PFSK-1 (cell line): ENCODE data around the gene CEP350.

Source experiments
- POLR2AphosphoS5 ChIP-seq: IDR thresholded peaks from 2 replicates; pipeline ENCODE4 v1.6.1; 2012; ENCODE audit warnings: low read depth, mild to moderate bottlenecking, control low read depth, low read length, moderate library complexity
- TAF1 ChIP-seq: IDR thresholded peaks from 2 replicates; pipeline ENCODE4 v1.6.1; 2012; ENCODE audit warnings: low read length, control low read depth, borderline replicate concordance; ENCODE audit not compliant: insufficient read depth
- TF ChIP-seq, protein P1 (sequence below), 2 experiments: IDR thresholded peaks; 2 replicates each; pipeline versions ENCODE4 v1.6.1 to v1.8.0; 2011 to 2012; ENCODE audit warnings: low read depth in 2 of 2, low read length in 2 of 2, control low read depth in 1 of 2, inconsistent platforms in 1 of 2, mild to moderate bottlenecking in 1 of 2, moderate library complexity in 1 of 2; ENCODE audit not compliant: insufficient read depth in 1 of 2

- TF ChIP-seq, protein P1, sequence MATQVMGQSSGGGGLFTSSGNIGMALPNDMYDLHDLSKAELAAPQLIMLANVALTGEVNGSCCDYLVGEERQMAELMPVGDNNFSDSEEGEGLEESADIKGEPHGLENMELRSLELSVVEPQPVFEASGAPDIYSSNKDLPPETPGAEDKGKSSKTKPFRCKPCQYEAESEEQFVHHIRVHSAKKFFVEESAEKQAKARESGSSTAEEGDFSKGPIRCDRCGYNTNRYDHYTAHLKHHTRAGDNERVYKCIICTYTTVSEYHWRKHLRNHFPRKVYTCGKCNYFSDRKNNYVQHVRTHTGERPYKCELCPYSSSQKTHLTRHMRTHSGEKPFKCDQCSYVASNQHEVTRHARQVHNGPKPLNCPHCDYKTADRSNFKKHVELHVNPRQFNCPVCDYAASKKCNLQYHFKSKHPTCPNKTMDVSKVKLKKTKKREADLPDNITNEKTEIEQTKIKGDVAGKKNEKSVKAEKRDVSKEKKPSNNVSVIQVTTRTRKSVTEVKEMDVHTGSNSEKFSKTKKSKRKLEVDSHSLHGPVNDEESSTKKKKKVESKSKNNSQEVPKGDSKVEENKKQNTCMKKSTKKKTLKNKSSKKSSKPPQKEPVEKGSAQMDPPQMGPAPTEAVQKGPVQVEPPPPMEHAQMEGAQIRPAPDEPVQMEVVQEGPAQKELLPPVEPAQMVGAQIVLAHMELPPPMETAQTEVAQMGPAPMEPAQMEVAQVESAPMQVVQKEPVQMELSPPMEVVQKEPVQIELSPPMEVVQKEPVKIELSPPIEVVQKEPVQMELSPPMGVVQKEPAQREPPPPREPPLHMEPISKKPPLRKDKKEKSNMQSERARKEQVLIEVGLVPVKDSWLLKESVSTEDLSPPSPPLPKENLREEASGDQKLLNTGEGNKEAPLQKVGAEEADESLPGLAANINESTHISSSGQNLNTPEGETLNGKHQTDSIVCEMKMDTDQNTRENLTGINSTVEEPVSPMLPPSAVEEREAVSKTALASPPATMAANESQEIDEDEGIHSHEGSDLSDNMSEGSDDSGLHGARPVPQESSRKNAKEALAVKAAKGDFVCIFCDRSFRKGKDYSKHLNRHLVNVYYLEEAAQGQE (IDR thresholded peaks at IDR 0.05; ENCODE audit: insufficient read depth in 1 of 2, low read depth in 2 of 2, low read length in 2 of 2): no peak
- TF ChIP-seq POLR2AphosphoS5 (no peak), TAF1 (no peak)
Observed at GRCh38 chr1:180028864-180029263, 74.3 kb downstream of the CEP350 start.
